GM12873 (cell line): ENCODE results near the gene P2RX3.

Source experiments
- TF ChIP-seq, protein P1 (sequence below): IDR thresholded peaks from 2 replicates; pipeline ENCODE4 v1.5.1; 2012; ENCODE audit warnings: low read depth, mild to moderate bottlenecking, moderate library complexity, low read length, control low read depth; ENCODE audit not compliant: insufficient read depth; ENCODE audit errors: missing control alignments

P2RX3 gene

DNA sequence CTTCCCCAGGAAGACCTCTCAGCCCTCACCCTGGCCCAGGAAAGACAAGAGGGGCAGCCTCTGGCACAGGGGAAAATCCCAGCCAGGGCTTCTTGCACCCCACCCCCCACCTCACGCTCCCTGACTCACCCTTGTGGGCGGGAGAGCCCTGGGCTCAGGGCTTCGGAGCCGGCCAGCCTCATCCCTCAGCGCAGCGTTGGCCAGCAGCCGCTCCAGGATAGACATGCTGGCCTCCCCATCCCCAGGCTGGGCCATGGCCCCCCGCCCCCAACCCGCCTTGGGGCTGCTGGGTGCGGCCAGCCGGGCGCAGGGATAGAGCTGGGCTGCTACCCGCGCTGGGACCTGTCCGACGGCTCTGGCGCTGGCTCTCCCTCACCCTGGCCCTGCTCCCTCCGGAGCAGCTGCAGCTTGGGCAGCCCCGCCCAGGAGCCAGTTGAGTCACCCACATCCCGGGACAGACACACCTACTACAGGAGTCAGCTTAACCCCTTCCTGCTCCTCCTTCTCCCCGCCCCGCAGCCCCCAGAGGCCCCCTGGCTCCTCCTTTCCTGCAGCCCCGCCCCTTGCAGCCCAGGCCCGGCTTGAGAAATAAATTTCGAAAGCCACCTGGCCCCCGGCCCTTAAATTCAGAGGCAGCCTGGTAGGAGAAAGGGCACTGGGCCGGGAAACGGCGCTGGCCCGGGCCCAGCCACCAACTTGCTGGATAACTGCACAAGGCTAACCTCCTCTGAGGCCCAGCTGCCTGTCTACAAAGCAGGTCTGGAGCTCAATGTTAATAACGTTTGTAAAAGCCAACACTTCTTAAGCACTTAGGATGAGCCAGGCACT is 26.8 kb upstream of the P2RX3 start:
- TF ChIP-seq, protein P1, sequence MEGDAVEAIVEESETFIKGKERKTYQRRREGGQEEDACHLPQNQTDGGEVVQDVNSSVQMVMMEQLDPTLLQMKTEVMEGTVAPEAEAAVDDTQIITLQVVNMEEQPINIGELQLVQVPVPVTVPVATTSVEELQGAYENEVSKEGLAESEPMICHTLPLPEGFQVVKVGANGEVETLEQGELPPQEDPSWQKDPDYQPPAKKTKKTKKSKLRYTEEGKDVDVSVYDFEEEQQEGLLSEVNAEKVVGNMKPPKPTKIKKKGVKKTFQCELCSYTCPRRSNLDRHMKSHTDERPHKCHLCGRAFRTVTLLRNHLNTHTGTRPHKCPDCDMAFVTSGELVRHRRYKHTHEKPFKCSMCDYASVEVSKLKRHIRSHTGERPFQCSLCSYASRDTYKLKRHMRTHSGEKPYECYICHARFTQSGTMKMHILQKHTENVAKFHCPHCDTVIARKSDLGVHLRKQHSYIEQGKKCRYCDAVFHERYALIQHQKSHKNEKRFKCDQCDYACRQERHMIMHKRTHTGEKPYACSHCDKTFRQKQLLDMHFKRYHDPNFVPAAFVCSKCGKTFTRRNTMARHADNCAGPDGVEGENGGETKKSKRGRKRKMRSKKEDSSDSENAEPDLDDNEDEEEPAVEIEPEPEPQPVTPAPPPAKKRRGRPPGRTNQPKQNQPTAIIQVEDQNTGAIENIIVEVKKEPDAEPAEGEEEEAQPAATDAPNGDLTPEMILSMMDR = no peak

DNA sequence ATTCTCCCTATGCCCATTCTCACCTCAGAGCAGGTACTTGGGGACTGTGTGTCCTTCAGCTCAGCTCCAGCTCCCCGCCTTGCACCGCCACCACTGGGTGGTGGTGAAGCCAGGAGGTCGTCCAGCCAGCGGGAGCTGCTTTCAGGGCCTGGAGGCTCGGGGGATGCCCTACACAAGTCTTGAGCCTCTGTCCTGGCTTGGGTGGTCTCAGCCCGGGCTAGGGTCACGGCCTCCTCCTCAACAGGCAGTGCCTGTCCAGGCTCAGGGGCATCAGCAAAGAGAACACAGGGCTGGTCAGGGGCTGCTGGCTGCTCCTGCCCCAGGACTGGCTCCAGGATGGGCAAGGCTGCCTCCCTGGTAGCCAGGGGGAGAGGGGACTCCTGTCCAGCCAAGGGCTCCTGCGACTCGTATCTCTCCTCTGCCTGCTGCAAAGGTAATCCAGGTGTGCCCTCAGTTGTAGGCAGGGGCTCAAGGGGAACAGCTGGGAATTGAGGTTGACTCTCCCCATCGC is 25.6 kb upstream of the P2RX3 start:
- TF ChIP-seq, protein P1 = no peak

DNA sequence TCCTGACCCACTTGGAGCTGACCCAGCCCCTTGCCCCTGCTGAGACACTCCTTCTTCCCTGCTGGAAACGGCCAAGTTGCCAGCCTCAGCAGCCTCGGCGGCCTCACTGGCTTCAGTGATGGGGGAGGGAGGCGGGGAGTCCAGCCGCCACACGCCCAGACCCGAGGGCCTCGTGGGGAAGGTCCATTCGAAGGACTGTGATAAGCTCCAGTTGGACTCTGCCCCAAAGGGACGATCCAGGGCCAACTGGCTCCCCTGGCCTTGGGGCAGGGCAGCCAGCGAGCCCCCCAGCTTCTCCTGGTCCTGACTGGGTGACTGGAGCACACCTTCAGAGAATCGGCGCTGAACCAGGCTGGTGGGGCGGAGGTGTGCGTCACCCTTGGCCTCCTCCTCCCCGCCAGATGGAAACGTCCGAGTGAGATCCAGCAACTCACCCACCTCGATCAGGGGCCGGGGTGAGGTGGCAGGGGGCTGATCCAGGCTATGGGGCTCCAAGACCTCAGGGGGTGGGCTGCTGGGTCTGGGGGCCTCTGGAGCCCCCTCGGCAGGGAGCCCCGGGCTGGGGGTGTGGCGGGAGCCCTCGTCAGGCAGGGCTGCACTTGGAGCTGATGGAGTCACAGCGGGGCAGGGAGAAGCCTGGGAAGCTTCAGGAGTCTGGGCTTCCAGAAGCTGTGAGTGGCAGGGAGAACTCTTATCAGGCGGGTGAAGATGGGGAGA is 24.9 kb upstream of the P2RX3 start:
- TF ChIP-seq, protein P1 = no peak

DNA sequence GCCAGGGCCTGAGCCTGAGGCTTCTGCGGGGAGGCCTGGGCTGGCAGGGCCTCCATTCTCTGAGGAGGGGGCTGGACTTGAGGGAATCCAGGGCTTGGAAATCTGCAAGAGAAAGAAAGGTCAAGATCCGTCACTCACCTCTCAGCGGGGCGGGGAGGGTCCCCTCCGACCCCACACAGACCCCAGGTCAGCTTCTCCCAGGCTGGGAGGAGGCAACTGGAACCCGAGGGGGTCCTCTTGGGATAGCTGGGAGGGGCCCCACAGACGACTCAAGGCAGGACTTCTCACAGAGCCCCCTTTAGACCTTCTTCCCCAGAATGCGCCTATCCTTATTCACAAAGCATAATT is 24.4 kb upstream of the P2RX3 start:
- TF ChIP-seq, protein P1 = no peak

DNA sequence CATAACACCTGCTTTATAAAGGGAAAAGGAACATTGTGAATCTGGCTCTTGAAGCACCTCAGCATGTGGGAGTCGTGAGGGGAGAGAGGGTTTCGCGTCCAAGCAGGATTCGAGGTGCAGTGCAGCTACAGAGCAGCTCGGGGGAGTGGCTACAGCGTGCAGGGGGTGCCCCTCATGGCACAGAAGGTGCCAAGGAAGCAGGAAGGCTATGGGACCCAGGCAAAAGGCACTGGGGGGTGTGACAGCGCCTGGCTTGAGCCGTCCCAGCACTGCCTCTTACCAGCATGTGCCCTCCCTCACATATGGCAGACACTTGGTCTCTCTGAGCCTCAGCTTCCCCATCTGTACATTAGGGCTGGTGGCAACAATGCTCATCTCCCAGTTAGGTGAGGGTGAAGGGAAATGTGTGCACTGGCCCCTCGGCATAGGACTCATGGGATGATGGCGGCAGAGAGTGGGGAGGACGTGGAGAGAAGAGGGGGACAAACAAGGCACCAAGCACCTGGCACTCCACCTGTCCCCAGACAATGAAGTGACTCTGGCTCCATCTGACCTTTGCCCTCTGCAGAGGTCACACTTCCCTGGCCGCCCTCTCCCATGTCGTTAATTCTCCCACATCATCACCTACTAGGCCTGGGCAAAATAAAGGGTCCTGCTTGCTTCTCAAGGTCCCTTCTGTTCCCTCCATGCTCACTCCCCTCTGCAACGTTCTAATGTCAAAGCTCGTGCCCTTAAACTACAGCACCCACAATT is 23.8 kb upstream of the P2RX3 start:
- TF ChIP-seq, protein P1 = no peak

DNA sequence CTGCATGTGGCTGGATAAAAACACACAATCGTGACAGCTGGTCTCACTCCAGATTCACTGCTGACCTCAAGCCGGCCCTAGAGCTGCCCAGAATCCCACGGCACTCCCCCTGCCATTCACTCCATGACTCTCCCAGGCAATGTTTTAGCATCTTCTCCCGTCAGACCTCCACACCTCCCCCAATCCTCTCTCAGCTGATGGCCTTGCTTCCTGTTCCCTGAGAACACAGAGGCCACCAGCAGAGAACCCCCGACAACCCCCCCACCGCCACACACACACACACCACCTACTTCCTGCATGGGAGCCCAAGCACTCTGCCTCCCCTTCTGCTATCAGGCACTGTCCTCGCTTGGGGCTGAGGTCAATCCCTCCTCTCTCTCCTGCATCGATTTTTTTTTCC is 22.7 kb upstream of the P2RX3 start:
- TF ChIP-seq, protein P1 = no peak

DNA sequence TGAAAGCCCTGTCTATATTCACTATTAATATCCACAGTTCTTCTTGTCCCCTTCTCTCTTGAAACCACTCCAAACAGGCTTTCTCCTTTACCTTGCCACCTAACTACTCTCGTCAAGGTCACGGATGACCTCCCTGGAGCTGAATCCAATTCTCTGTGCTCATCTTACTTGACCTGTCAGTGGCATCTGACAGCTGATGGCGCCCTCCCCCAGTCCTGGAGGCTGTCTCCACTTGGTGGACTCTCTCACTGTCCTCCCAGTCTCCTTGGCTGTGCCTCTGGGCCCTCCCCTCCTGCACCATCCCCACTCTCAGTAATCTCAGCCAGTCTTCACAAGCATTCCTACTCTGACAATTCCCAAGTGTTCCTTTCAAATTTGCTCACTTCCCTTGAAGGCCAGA is 22.1 kb upstream of the P2RX3 start:
- TF ChIP-seq, protein P1 = no peak
